ENCODE data around the gene BSG.
"Not testable (repeated sequence)": the region's sequence is repeated elsewhere in the genome, so short reads cannot be mapped to it uniquely, and the experiment has no call there.

DNA sequence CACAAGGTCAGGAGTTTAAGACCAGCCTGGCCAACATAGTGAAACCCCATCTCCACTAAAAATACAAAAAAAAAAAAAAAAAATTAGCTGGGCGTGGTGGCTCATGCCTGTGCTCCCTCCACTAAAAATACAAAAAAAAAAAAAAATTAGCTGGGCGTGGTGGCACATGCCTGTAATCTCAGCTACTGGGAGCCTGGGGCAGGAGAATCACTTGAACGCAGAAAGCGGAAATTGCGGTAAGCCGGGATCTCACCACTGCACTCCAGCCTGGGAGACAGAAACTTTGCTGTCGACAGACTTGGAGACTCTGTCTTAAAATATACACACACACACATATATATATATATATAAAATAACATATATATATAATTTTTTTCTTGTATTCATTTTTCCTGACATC is 54.2 kb downstream of the BSG start:
- TF ChIP-seq, protein P1, sequence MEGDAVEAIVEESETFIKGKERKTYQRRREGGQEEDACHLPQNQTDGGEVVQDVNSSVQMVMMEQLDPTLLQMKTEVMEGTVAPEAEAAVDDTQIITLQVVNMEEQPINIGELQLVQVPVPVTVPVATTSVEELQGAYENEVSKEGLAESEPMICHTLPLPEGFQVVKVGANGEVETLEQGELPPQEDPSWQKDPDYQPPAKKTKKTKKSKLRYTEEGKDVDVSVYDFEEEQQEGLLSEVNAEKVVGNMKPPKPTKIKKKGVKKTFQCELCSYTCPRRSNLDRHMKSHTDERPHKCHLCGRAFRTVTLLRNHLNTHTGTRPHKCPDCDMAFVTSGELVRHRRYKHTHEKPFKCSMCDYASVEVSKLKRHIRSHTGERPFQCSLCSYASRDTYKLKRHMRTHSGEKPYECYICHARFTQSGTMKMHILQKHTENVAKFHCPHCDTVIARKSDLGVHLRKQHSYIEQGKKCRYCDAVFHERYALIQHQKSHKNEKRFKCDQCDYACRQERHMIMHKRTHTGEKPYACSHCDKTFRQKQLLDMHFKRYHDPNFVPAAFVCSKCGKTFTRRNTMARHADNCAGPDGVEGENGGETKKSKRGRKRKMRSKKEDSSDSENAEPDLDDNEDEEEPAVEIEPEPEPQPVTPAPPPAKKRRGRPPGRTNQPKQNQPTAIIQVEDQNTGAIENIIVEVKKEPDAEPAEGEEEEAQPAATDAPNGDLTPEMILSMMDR (conservative IDR thresholded peaks at IDR 0.05 in 1 of 2, IDR thresholded peaks at IDR 0.05 in 1 of 2; ENCODE audit: extremely low read depth in 1 of 2, insufficient read depth in 1 of 2, low read depth in 1 of 2, low read length in 2 of 2) = not testable (repeated sequence)
- not testable (repeated sequence) for TF ChIP-seq EZH2 (IDR thresholded peaks at IDR 0.05; ENCODE audit: borderline replicate concordance, low read length)
